IPS-NIHi7 (cell line): ENCODE results near the gene FERMT3.

Experiments
- DNase-seq: peaks from one replicate; pipeline ENCODE4 v3.0.0; 2012; ENCODE audit warnings: mixed read lengths; ENCODE audit errors: extremely low spot score

The FERMT3 gene

DNA sequence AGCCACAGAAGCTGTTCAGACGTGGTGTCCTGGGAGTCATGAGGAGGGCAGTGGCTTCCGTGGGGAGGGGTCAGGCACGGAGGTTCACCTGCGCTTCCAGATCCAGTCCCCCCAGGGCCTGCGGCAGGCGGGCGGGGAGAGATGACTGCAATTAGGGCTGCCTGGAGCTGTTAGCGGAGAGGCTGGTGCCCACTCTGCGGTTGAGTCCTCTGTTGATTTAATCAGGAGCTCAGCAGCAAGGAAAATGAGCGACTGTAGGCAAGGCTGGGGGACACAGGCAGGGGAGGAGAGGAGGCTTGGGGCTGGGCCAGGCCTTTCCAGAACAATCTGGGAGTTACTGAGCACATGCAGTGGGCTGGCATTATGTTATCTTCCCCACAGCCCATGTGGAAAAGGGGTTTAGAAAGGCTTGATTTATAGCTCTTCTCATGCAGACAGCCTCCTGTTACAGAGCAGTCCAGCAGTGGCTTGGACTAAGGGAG is 57.9 kb downstream of the FERMT3 start:
- no peak for DNase-seq

- no peak for DNase-seq
Measured at GRCh38 chr11:64265176-64266160, 58.9 kb downstream of the FERMT3 start.

GRCh38 chr11:64266339-64266738 is 59.8 kb downstream of the FERMT3 start:
- no peak for DNase-seq

GRCh38 chr11:64267207-64267945 is 60.9 kb downstream of the FERMT3 start:
- DNase-seq: no peak

DNA sequence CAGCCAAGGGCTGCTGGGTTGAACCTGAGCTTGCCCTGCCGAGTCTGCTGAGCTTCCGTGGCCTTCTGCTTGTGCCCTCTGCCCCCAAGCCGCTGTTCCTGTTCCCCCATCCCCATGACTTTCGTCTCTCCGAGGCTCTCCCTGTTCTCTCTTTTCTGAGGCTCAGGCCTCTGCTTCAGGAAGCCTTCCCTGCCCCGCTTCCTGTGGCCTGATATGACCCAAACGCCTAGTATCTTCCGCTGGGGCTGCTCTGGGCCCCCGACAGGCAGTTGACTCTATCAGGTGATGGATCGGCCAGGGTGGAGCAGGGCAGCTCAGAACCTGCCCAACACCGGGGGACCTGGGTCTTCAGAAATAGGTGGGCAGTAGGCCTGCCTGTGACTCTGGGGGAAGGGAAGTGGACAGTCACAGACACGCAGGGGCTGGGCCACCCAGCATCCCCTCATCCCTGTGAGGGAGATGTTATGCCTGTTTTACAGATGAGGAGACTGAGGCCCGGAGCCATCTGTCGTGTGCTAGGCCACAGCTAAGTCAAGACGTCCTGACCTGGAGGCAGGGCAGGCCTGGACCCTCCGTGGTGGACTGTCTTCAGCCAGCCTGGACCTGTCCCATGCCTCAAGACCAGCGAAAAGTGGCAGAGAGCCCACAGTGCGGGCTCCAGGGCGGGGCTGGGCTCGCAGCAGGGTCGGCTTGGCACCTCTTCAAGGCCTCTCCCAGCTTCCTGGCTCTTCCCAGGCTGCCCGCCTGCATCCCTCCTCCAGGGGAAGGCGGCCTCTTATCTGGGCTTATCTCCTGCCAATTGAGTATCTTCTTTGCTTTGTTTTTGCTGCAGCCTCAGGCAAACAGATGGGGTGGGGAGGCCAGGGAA is 61.7 kb downstream of the FERMT3 start:
- DNase-seq: peak; percentile 15

DNA sequence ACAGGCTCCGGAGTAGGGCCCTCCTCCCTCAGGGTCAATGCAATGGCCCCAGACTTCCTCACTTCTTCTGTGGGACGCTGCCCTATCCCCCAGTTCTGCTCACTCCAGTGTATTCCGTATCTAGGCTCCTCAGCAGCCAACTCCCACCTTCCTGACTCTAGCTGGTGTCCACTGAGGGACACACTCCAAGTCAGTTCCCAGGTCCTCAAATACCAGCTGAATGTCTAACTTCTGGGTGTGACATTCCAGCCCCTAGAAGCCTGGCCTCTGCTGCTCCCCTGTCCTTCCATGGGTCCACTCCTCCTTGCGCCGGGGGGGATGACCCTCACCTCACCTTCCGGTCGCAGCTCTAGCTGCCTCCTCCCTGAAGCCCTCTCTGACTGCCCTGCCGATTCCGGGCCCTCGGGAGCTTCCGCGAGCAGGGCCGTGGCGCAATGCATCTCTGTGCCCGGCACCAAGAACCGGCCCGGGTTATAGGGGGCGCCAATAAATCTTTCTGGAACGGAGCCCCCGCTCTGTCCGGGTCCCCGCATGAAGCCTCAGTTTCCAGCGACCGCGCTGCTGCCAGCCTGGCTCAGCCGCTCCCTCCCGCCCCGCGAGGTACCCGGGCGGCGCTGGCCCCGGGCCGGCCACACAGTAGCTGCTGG is 62.5 kb downstream of the FERMT3 start:
- no peak for DNase-seq

- DNase-seq: peak; percentile 84
Measured at GRCh38 chr11:64269540-64270220, 63.2 kb downstream of the FERMT3 start.
